H1 (cell line): Measurements from ENCODE around the gene ZNF48. TPM values are rescaled to one million over a fixed set of nuclear protein-coding genes. Genes with fewer than 3 reads are reported as not detected.
A peak's percentile ranks its signal among the peaks of the same experiment; 100 is the strongest.

Experiments
- CTCF ChIA-PET: fragments of 300-600 bp; sonication (Branson Sonifier 250); formaldehyde crosslinking; loops from one replicate; lab custom pipeline; 2021; ENCODE audit not compliant: partially characterized antibody; lab: Charles Lee
- POLR2A ChIA-PET: fragments of 300-600 bp; sonication (Branson Sonifier 250); formaldehyde crosslinking; loops from one replicate; lab custom pipeline; 2021; ENCODE audit warnings: inconsistent platforms; ENCODE audit not compliant: partially characterized antibody; lab: Charles Lee
- DNase-seq, 2 experiments: peaks; one replicate each; pipeline versions ENCODE4 v3.0.0 to v3.0.0-alpha.2; 2010 to 2022; ENCODE audit warnings: low spot score in 2 of 2, low read depth in 1 of 2, mixed read lengths in 1 of 2
- FAIRE-seq: peaks from 2 replicates; lab custom pipeline; 2011; peaks lifted over from hg19 to GRCh38; lab: Jason Lieb, UNC
- H2AFZ ChIP-seq: 2 replicates; pipeline ENCODE4 v1.8.1; 2012; ENCODE audit warnings: low read length, inconsistent platforms
- H2AK5ac ChIP-seq: 2 replicates; pipeline ENCODE4 v1.6.1; 2013; ENCODE audit warnings: low read depth, low read length
- H2BK120ac ChIP-seq: replicated peaks from 2 replicates; pipeline ENCODE3; 2013; ENCODE audit warnings: low read depth, low read length, inconsistent platforms
- H2BK12ac ChIP-seq: 2 replicates; pipeline ENCODE4 v1.6.1; 2013; ENCODE audit warnings: low read depth, low read length
- H2BK15ac ChIP-seq: 2 replicates; pipeline ENCODE4 v1.6.1; 2013; ENCODE audit warnings: low read length
- H2BK20ac ChIP-seq: 2 replicates; pipeline ENCODE4 v1.6.1; 2013; ENCODE audit warnings: low read length
- H2BK5ac ChIP-seq: 2 replicates; pipeline ENCODE4 v1.6.1; 2013; ENCODE audit warnings: low read depth, low read length
- H3K14ac ChIP-seq: 2 replicates; pipeline ENCODE4 v1.6.1; 2013; ENCODE audit warnings: inconsistent platforms; ENCODE audit not compliant: insufficient read length
- H3K18ac ChIP-seq: 2 replicates; pipeline ENCODE4 v1.6.1; 2013; ENCODE audit warnings: low read length; ENCODE audit errors: extremely low read depth
- H3K23ac ChIP-seq: 2 replicates; pipeline ENCODE4 v1.6.1; 2013; ENCODE audit warnings: inconsistent platforms; ENCODE audit not compliant: insufficient read length
- H3K23me2 ChIP-seq: 2 replicates; pipeline ENCODE4 v1.6.1; 2013; ENCODE audit warnings: low read depth, low read length
- H3K27ac ChIP-seq: 2 replicates; pipeline ENCODE4 v1.6.1; 2011; ENCODE audit warnings: low read depth, low read length, inconsistent platforms
- H3K27me3 ChIP-seq, 4 experiments: replicated peaks in 1 of 4; 1 replicate in 1 of 4; 2 replicates in 3 of 4; pipeline versions ENCODE4 v1.6.1 to v1.8.1; 2011 to 2013; ENCODE audit warnings: low read length in 3 of 4, mild to moderate bottlenecking in 3 of 4, inconsistent platforms in 2 of 4, mixed read lengths in 2 of 4, moderate library complexity in 1 of 4; ENCODE audit not compliant: control insufficient read depth in 3 of 4, insufficient read depth in 3 of 4; ENCODE audit errors: extremely low read depth in 1 of 4
- H3K36me3 ChIP-seq, 4 experiments: 2 replicates each; pipeline versions ENCODE4 v1.6.1 to v1.8.1; 2011 to 2013; ENCODE audit warnings: mild to moderate bottlenecking in 4 of 4, low read length in 3 of 4, moderate library complexity in 2 of 4, control low read depth in 1 of 4, inconsistent platforms in 1 of 4; ENCODE audit not compliant: insufficient read depth in 4 of 4, control insufficient read depth in 2 of 4
- H3K4ac ChIP-seq: replicated peaks from 2 replicates; pipeline ENCODE3; 2013; ENCODE audit warnings: low read length, low read depth, mixed read lengths, inconsistent platforms; ENCODE audit not compliant: insufficient read length
- H3K4me1 ChIP-seq, 4 experiments: replicated peaks in 1 of 4; 1 replicate in 1 of 4; 2 replicates in 3 of 4; pipeline versions ENCODE4 v1.6.1 to v1.8.1; 2011 to 2013; ENCODE audit warnings: low read length in 3 of 4, inconsistent platforms in 2 of 4, mixed read lengths in 1 of 4; ENCODE audit not compliant: insufficient read depth in 4 of 4, control insufficient read depth in 3 of 4
- H3K4me2 ChIP-seq, 2 experiments: 2 replicates each; pipeline versions ENCODE4 v1.6.1 to v1.8.1; 2011 to 2013; ENCODE audit warnings: low read depth in 2 of 2, low read length in 2 of 2, control low read depth in 1 of 2, inconsistent platforms in 1 of 2, mild to moderate bottlenecking in 1 of 2; ENCODE audit not compliant: insufficient read depth in 1 of 2
- H3K4me3 ChIP-seq, 4 experiments: fragments of 200-600, 300-600 bp in 1 of 4; sonication (generic), shearing (Covaris generic), sonication (Bioruptor Twin) in 1 of 4; 2 replicates each; pipeline versions ENCODE4 v1.5.1 to v1.8.1; 2011 to 2016; ENCODE audit warnings: low read length in 4 of 4, low read depth in 3 of 4, control low read depth in 2 of 4, inconsistent platforms in 2 of 4, mild to moderate bottlenecking in 2 of 4, mixed read lengths in 1 of 4, moderate library complexity in 1 of 4; ENCODE audit not compliant: insufficient read depth in 2 of 4; ENCODE audit errors: extremely low read depth in 1 of 4
- H3K56ac ChIP-seq: replicated peaks from 2 replicates; pipeline ENCODE3; 2013; ENCODE audit warnings: low read depth, mild to moderate bottlenecking, mixed read lengths, low read length, inconsistent platforms; ENCODE audit not compliant: insufficient read length
- H3K79me1 ChIP-seq: 2 replicates; pipeline ENCODE4 v1.6.1; 2013; ENCODE audit warnings: low read depth, low read length, control low read depth
- H3K79me2 ChIP-seq, 2 experiments: 2 replicates each; pipeline versions ENCODE4 v1.6.1 to v1.8.1; 2012 to 2013; ENCODE audit warnings: low read length in 2 of 2, mild to moderate bottlenecking in 2 of 2, inconsistent platforms in 1 of 2; ENCODE audit not compliant: insufficient read depth in 2 of 2, control insufficient read depth in 1 of 2
- H3K9ac ChIP-seq, 4 experiments: replicated peaks in 1 of 4; 1 replicate in 1 of 4; 2 replicates in 3 of 4; pipeline versions ENCODE4 v1.6.1 to v1.8.1; 2011 to 2013; ENCODE audit warnings: low read depth in 3 of 4, low read length in 3 of 4, control low read depth in 2 of 4, mild to moderate bottlenecking in 2 of 4, moderate library complexity in 2 of 4, inconsistent platforms in 1 of 4; ENCODE audit errors: extremely low read depth in 1 of 4
- H3K9me3 ChIP-seq, 2 experiments: 2 replicates each; pipeline versions ENCODE4 v1.6.1 to v1.8.1; 2012 to 2013; ENCODE audit warnings: mild to moderate bottlenecking in 2 of 2, moderate library complexity in 2 of 2, control low read depth in 1 of 2, inconsistent platforms in 1 of 2, low read depth in 1 of 2, low read length in 1 of 2, mixed read lengths in 1 of 2; ENCODE audit not compliant: insufficient read depth in 2 of 2
- H4K20me1 ChIP-seq, 2 experiments: replicated peaks in 1 of 2; 2 replicates each; pipeline versions ENCODE3 to v1.8.1; 2011 to 2013; ENCODE audit warnings: inconsistent platforms in 2 of 2, low read length in 2 of 2, mild to moderate bottlenecking in 1 of 2; ENCODE audit not compliant: insufficient read depth in 2 of 2, control insufficient read depth in 1 of 2
- H4K5ac ChIP-seq: 2 replicates; pipeline ENCODE4 v1.6.1; 2013; ENCODE audit warnings: low read length, low read depth, mixed read lengths, inconsistent platforms; ENCODE audit not compliant: insufficient read length
- H4K8ac ChIP-seq: 2 replicates; pipeline ENCODE4 v1.8.0; 2013; ENCODE audit warnings: mild to moderate bottlenecking, moderate library complexity, low read length, inconsistent platforms; ENCODE audit not compliant: insufficient read depth; ENCODE audit errors: extremely low read depth
- H4K91ac ChIP-seq: replicated peaks from 2 replicates; pipeline ENCODE3; 2013; ENCODE audit warnings: low read length, mixed read lengths, inconsistent platforms; ENCODE audit not compliant: insufficient read length
- ATF2 ChIP-seq: IDR thresholded peaks from 2 replicates; pipeline ENCODE4 v1.6.1; 2012; ENCODE audit warnings: low read length, inconsistent platforms
- CHD2 ChIP-seq: IDR thresholded peaks from 2 replicates; pipeline ENCODE4 v1.6.1; 2012; ENCODE audit warnings: low read length, improper control_type of control experiment
- CTBP2 ChIP-seq: IDR thresholded peaks from 2 replicates; pipeline ENCODE4 v1.7.0; 2011; ENCODE audit warnings: borderline replicate concordance, mild to moderate bottlenecking, moderate library complexity, mixed read lengths, low read length; ENCODE audit not compliant: insufficient read depth, insufficient read length
- EZH2 ChIP-seq: fragments of 200-600 bp; sonication (generic); IDR thresholded peaks from 2 replicates; pipeline ENCODE4 v1.7.1; 2012; ENCODE audit warnings: low read depth, mild to moderate bottlenecking, moderate library complexity, low read length, inconsistent platforms; ENCODE audit not compliant: severe bottlenecking
- MAX ChIP-seq: IDR thresholded peaks from 2 replicates; pipeline ENCODE4 v1.6.1; 2012; ENCODE audit warnings: inconsistent platforms
- RBBP5 ChIP-seq: IDR thresholded peaks from 2 replicates; pipeline ENCODE4 v1.7.1; 2012; ENCODE audit warnings: low read depth, mild to moderate bottlenecking, inconsistent platforms, low read length, moderate library complexity, borderline replicate concordance
- SP4 ChIP-seq: IDR thresholded peaks from 2 replicates; pipeline ENCODE4 v1.6.1; 2012; ENCODE audit warnings: low read length, inconsistent platforms
- SRF ChIP-seq: IDR thresholded peaks from 2 replicates; pipeline ENCODE4 v1.6.1; 2011; ENCODE audit warnings: mild to moderate bottlenecking, low read depth, low read length, moderate library complexity
- SUZ12 ChIP-seq: fragments of 200-600 bp; sonication (generic); IDR thresholded peaks from 2 replicates; pipeline ENCODE4 v1.6.1; 2012; ENCODE audit warnings: mild to moderate bottlenecking, inconsistent platforms, low read length, moderate library complexity, mixed read lengths
- USF2 ChIP-seq: IDR thresholded peaks from 2 replicates; pipeline ENCODE4 v1.6.1; 2011; ENCODE audit warnings: low read length, improper control_type of control experiment
- WGBS, 2 experiments: shearing (Covaris generic) in 1 of 2; methylation state at CpG; one replicate each; pipeline versions ENCODE4 v1.1.6 to v1.1.7; 2013 to 2015; ENCODE audit warnings: low lambda C conversion rate in 2 of 2, mixed read lengths in 2 of 2, inconsistent platforms in 1 of 2, low coverage in 1 of 2, missing lambda C conversion rate in 1 of 2; ENCODE audit not compliant: insufficient replicate concordance in 2 of 2, insufficient coverage in 1 of 2, insufficient read length in 1 of 2; ENCODE audit errors: extremely low coverage in 1 of 2, missing lambda C conversion rate in 1 of 2; 5-methylcytosine and 5-hydroxymethylcytosine counted together
- polyA plus RNA-seq, 7 experiments: library from polyadenylated mRNA; depleted of rRNA in 3 of 7; stranded (reverse) in 5 of 7; unstranded in 2 of 7; fragments of >200 nt in 5 of 7; fragments of 200-250 nt in 2 of 7; gene quantifications; 1 replicate in 5 of 7; 2 replicates in 1 of 7; 4 replicates in 1 of 7; pipeline versions ENCODE4 v1.2.1 to v1.2.3, GENCODE V29; 2011 to 2013; ENCODE audit warnings: missing spikeins in 2 of 7, mixed read lengths in 2 of 7
- total RNA-seq: library from RNA; stranded (reverse); fragmentation: NEBNext Ultra II Directional; extraction: Animal tissue kit (Norgen Biotek cat#: 25700); gene quantifications from 2 replicates; pipeline ENCODE4 v1.2.1, GENCODE V29; 2021

ZNF48 gene
- total and polyA plus RNA-seq, 2 of the 8 experiments (the other 6 are each of a cell fraction or from before 2014, with no cell fraction given), result 30.4 to 41.2 TPM

- CTCF ChIA-PET, result interaction anchor here (1.0 to 1.4 kb wide), 2 partner anchors 13 to 186 kb away, joined by 3 to 4 read pairs; no protein-coding TSS in a partner anchor
- Histone ChIP-seq H4K5ac (no peak overlapping the region), H3K23ac (no peak overlapping the region), H3K79me2 (peaks cover 0 to 12% of the 10 kb centered on the region in 2 experiments; a peak in 1 of 4 replicates), H3K23me2 (peaks cover 6% of the 10 kb centered on the region), H3K36me3 (peaks cover 0 to 13% (median 0%) of the 10 kb centered on the region in 4 experiments; a peak in 1 of 8 replicates), H3K4me3 (no peak overlapping the region), H2BK20ac (no peak overlapping the region), H2AK5ac (no peak overlapping the region), H2AFZ (no peak overlapping the region), H3K9me3 (no peaks in the 10 kb centered on the region), H3K4ac (no peak overlapping the region), H3K14ac (no peak overlapping the region), H3K4me2 (peak overlapping the region in 1 of 2 experiments; percentile 89; a peak in 1 of 4 replicates), H2BK12ac (no peak overlapping the region), H3K27me3 (peaks cover 0 to 4% (median 1%) of the 10 kb centered on the region in 4 experiments; a peak in 1 of 7 replicates), H3K27ac (no peak overlapping the region), H2BK5ac (no peak overlapping the region), H2BK120ac (no peak overlapping the region), H3K4me1 (peaks cover 0 to 9% (median 6%) of the 10 kb centered on the region in 4 experiments; a peak in 5 of 7 replicates), H3K9ac (no peak overlapping the region), H4K91ac (no peak overlapping the region), H4K20me1 (peaks cover 0 to 3% of the 10 kb centered on the region in 2 experiments), H4K8ac (no peak overlapping the region), H2BK15ac (no peak overlapping the region), H3K79me1 (peaks cover 9% of the 10 kb centered on the region), H3K18ac (no peak overlapping the region), H3K56ac (no peak overlapping the region)
- POLR2A ChIA-PET, result interaction anchor here (1.1 kb wide), 1 partner anchor 9 kb away, joined by 3 read pairs; no protein-coding TSS in a partner anchor
- FAIRE-seq (no peak), DNase-seq (no peak)
- 91% methylated on average over 2 of the region's 2 CpGs; no CpG with 5 or more reads in 1 of the 2 experiments for WGBS, 2 experiments
- TF ChIP-seq CTBP2 (no peak), RBBP5 (no peak), CHD2 (no peak), SUZ12 (no peak), SRF (no peak), USF2 (no peak), SP4 (no peak), MAX (no peak), ATF2 (no peak), EZH2 (no peak)
These were observed 48.4 kb downstream of the ZNF48 start for GRCh38 chr16:30443631-30444030.
